HepG2 (cell line): ENCODE data around the gene TPRA1. TPM values are rescaled to one million over a fixed set of nuclear protein-coding genes. Genes with fewer than 3 reads are reported as not detected.

Source experiments
- AGO1 ChIP-seq: fragments of 200-400 bp; formaldehyde crosslinking; IDR thresholded peaks from 2 replicates; pipeline ENCODE4 v1.6.1; 2017; ENCODE audit warnings: mild to moderate bottlenecking, low read depth, low read length, moderate library complexity; ENCODE audit not compliant: poor library complexity, severe bottlenecking
- ARHGAP35 ChIP-seq: sonication (generic); formaldehyde crosslinking; IDR thresholded peaks from 2 replicates; pipeline ENCODE4 v1.9.0; 2022; ENCODE audit warnings: mild to moderate bottlenecking, inconsistent platforms, moderate library complexity, missing genetic modification reagents, borderline replicate concordance
- CERS6 ChIP-seq: sonication (generic); formaldehyde crosslinking; IDR thresholded peaks from 2 replicates; pipeline ENCODE4 v1.5.0; 2020; ENCODE audit warnings: missing genetic modification reagents
- HDAC6 ChIP-seq: fragments of 200-600 bp; sonication (generic); IDR thresholded peaks from 2 replicates; pipeline ENCODE4 v1.7.0; 2017; ENCODE audit warnings: mild to moderate bottlenecking, antibody characterized with exemption, low read length, low read depth
- HNRNPUL1 ChIP-seq: fragments of 200-400 bp; formaldehyde crosslinking; IDR thresholded peaks from 2 replicates; pipeline ENCODE4 v1.6.1; 2017; ENCODE audit warnings: low read depth, mild to moderate bottlenecking, low read length, moderate library complexity
- KLF12 ChIP-seq: sonication (generic); formaldehyde crosslinking; IDR thresholded peaks from 2 replicates; pipeline ENCODE4 v1.4.0; 2020; ENCODE audit warnings: missing genetic modification reagents, borderline replicate concordance
- NCOA5 ChIP-seq: sonication (generic); formaldehyde crosslinking; IDR thresholded peaks from 2 replicates; pipeline ENCODE4 v1.4.0; 2020; ENCODE audit warnings: missing genetic modification reagents
- PHB2 ChIP-seq: fragments of 450-650 bp; IDR thresholded peaks from 2 replicates; pipeline ENCODE4 v1.6.1; 2018; ENCODE audit not compliant: partially characterized antibody
- PRDM15 ChIP-seq: sonication (generic); formaldehyde crosslinking; IDR thresholded peaks from 2 replicates; pipeline ENCODE4 v1.4.0; 2020; ENCODE audit warnings: missing genetic modification reagents
- SMAD1 ChIP-seq: sonication (generic); formaldehyde crosslinking; IDR thresholded peaks from 2 replicates; pipeline ENCODE4 v1.4.0; 2020; ENCODE audit warnings: missing genetic modification reagents, low read depth, mild to moderate bottlenecking, borderline replicate concordance
- TRIM24 ChIP-seq: sonication (generic); formaldehyde crosslinking; IDR thresholded peaks from 2 replicates; pipeline ENCODE4 v1.8.0; 2022; ENCODE audit warnings: mild to moderate bottlenecking, missing genetic modification reagents
- ZBTB20 ChIP-seq: sonication (generic); formaldehyde crosslinking; IDR thresholded peaks from 2 replicates; pipeline ENCODE4 v1.8.1; 2023; ENCODE audit warnings: missing genetic modification reagents, low read depth, mild to moderate bottlenecking, borderline replicate concordance
- ZFP36L2 ChIP-seq: sonication (generic); formaldehyde crosslinking; IDR thresholded peaks from 2 replicates; pipeline ENCODE4 v1.4.0; 2020; ENCODE audit warnings: missing genetic modification reagents
- ZFY ChIP-seq: sonication (generic); formaldehyde crosslinking; IDR thresholded peaks from 2 replicates; pipeline ENCODE4 v1.4.0; 2020; ENCODE audit warnings: missing genetic modification reagents
- ZFYVE20 ChIP-seq: sonication (generic); formaldehyde crosslinking; IDR thresholded peaks from 2 replicates; pipeline ENCODE4 v1.8.0; 2023; ENCODE audit warnings: low read depth, mild to moderate bottlenecking, moderate library complexity, missing genetic modification reagents, borderline replicate concordance
- ZMAT5 ChIP-seq: sonication (generic); formaldehyde crosslinking; IDR thresholded peaks from 2 replicates; pipeline ENCODE4 v1.5.0; 2020; ENCODE audit warnings: mild to moderate bottlenecking, low read depth, missing genetic modification reagents, borderline replicate concordance
- ZNF317 ChIP-seq: sonication (generic); formaldehyde crosslinking; IDR thresholded peaks from 2 replicates; pipeline ENCODE4 v1.5.0; 2020; ENCODE audit warnings: mild to moderate bottlenecking, missing genetic modification reagents
- ZNF513 ChIP-seq: sonication (generic); formaldehyde crosslinking; conservative IDR thresholded peaks from 2 replicates; pipeline ENCODE4 v1.5.0; 2020; ENCODE audit warnings: missing genetic modification reagents
- ZNF607 ChIP-seq: sonication (generic); formaldehyde crosslinking; IDR thresholded peaks from 2 replicates; pipeline ENCODE4 v1.5.1; 2020; ENCODE audit warnings: missing genetic modification reagents, mild to moderate bottlenecking, borderline replicate concordance
- ZNF724P ChIP-seq: sonication (generic); formaldehyde crosslinking; IDR thresholded peaks from 2 replicates; pipeline ENCODE4 v1.8.0; 2022; ENCODE audit warnings: missing genetic modification reagents, borderline replicate concordance
- ZNF773 ChIP-seq: sonication (generic); formaldehyde crosslinking; IDR thresholded peaks from 2 replicates; pipeline ENCODE4 v1.4.0; 2020; ENCODE audit warnings: missing genetic modification reagents, borderline replicate concordance
- ZNF816 ChIP-seq: sonication (generic); formaldehyde crosslinking; IDR thresholded peaks from 2 replicates; pipeline ENCODE4 v1.8.0; 2022; ENCODE audit warnings: missing genetic modification reagents, mild to moderate bottlenecking, borderline replicate concordance
- polyA plus RNA-seq, 8 experiments: library from polyadenylated mRNA; depleted of rRNA in 3 of 8; stranded (reverse) in 7 of 8; unstranded in 1 of 8; fragments of >200 nt; fragmentation: Illumina TruSeq in 4 of 8; extraction: Trizol in 4 of 8; gene quantifications; 2 replicates each; pipeline versions ENCODE4 v1.2.1 to v1.2.3, GENCODE V29; 2011 to 2016; ENCODE audit warnings: low read depth in 4 of 8, missing spikeins in 1 of 8, mixed read lengths in 1 of 8; ENCODE audit not compliant: insufficient read depth in 1 of 8
- total RNA-seq, 5 experiments: library from RNA; depleted of rRNA; stranded (reverse); fragments of >200 nt; fragmentation: Illumina TruSeq; extraction: Trizol; gene quantifications; 2 replicates each; pipeline ENCODE4 v1.2.3, GENCODE V29; 2016; ENCODE audit warnings: low read depth in 1 of 5

The TPRA1 gene
- total and polyA plus RNA-seq, 2 of the 13 experiments (the other 11 are each of a cell fraction or from before 2014, with no cell fraction given) = 25.4 to 25.8 TPM

- peak; percentile 79; the same call in 1 of the 2 replicates for TF ChIP-seq ZNF724P (CRISPR knock-in tag)
- no peak for TF ChIP-seq ZNF317 (CRISPR knock-in tag)
- TF ChIP-seq KLF12 = no peak
- peak; percentile 49; the same call in 1 of the 2 replicates for TF ChIP-seq ZNF773 (CRISPR knock-in tag)
- TF ChIP-seq ZMAT5 = no peak
- TF ChIP-seq PHB2 = no peak
- peak; percentile 69 for TF ChIP-seq ZFY (CRISPR knock-in tag)
- TF ChIP-seq ZFYVE20 (CRISPR knock-in tag) = no peak
- no peak for TF ChIP-seq ZBTB20 (CRISPR knock-in tag)
- no peak for TF ChIP-seq NCOA5
- TF ChIP-seq CERS6 (CRISPR knock-in tag) = no peak
- no peak for TF ChIP-seq AGO1
- peak; percentile 89 for TF ChIP-seq ZNF607 (CRISPR knock-in tag)
- no peak for TF ChIP-seq ZNF816
- no peak; the same call in 1 of the 2 replicates for TF ChIP-seq ARHGAP35 (CRISPR knock-in tag)
- no peak for TF ChIP-seq HDAC6
- no peak for TF ChIP-seq SMAD1 (CRISPR knock-in tag)
- TF ChIP-seq ZFP36L2 = no peak
- TF ChIP-seq PRDM15 (CRISPR knock-in tag) = 0 out of 2 replicates have a peak, but pooled peaks have one; percentile 46
- no peak for TF ChIP-seq HNRNPUL1
- TF ChIP-seq TRIM24 = no peak
- no peak for TF ChIP-seq ZNF513 (CRISPR knock-in tag)
These were observed 38.4 kb upstream of the TPRA1 start, which contains the start of gene PODXL2 (continued) for GRCh38 chr3:127628788-127629466.
